DND-41 (cell line): Measurements from ENCODE around the gene ASB9.

ENCODE experiments used
- ATAC-seq: fragments of 200-7000 bp; cut with Tn5 transposase; 3 replicates; pipeline ENCODE4 v1.9.1; 2021; ENCODE audit warnings: low read depth; ENCODE audit not compliant: insufficient read depth
- DNase-seq: peaks from one replicate; pipeline ENCODE4 v3.0.0-alpha.2; 2020
- H2AFZ ChIP-seq: 2 replicates; pipeline ENCODE4 v1.6.0; 2012; ENCODE audit warnings: low read depth, low read length
- H3K27ac ChIP-seq: 2 replicates; pipeline ENCODE4 v1.5.1; 2012; ENCODE audit warnings: low read length, inconsistent platforms
- H3K27me3 ChIP-seq: fragments of 200-600 bp; sonication (generic); 2 replicates; pipeline ENCODE4 v1.6.0; 2012; ENCODE audit warnings: low read length, mild to moderate bottlenecking, inconsistent platforms; ENCODE audit not compliant: insufficient read depth, poor library complexity
- H3K36me3 ChIP-seq: 2 replicates; pipeline ENCODE4 v1.5.1; 2012; ENCODE audit warnings: low read length, inconsistent platforms; ENCODE audit not compliant: insufficient read depth
- H3K4me1 ChIP-seq: 2 replicates; pipeline ENCODE4 v1.5.1; 2012; ENCODE audit warnings: mild to moderate bottlenecking, low read length; ENCODE audit not compliant: insufficient read depth
- H3K4me2 ChIP-seq: 2 replicates; pipeline ENCODE4 v1.6.0; 2012; ENCODE audit warnings: mild to moderate bottlenecking, moderate library complexity, low read length, inconsistent platforms; ENCODE audit not compliant: insufficient read depth
- H3K4me3 ChIP-seq, 2 experiments: fragments of 200-600 bp in 1 of 2; shearing (Covaris generic) in 1 of 2; 2 replicates each; pipeline ENCODE4 v1.5.1; 2012 to 2016; ENCODE audit warnings: inconsistent platforms in 2 of 2, low read length in 2 of 2, mild to moderate bottlenecking in 2 of 2, low read depth in 1 of 2, moderate library complexity in 1 of 2
- H3K79me2 ChIP-seq: 2 replicates; pipeline ENCODE4 v1.6.0; 2012; ENCODE audit warnings: low read length, inconsistent platforms; ENCODE audit not compliant: insufficient read depth
- H3K9ac ChIP-seq: 2 replicates; pipeline ENCODE4 v1.6.0; 2012; ENCODE audit warnings: low read depth, mild to moderate bottlenecking, inconsistent platforms, low read length, moderate library complexity
- H3K9me3 ChIP-seq: 2 replicates; pipeline ENCODE4 v1.5.1; 2012; ENCODE audit warnings: low read length, moderate library complexity, mild to moderate bottlenecking, inconsistent platforms; ENCODE audit not compliant: insufficient read depth, severe bottlenecking
- H4K20me1 ChIP-seq: 2 replicates; pipeline ENCODE4 v1.6.0; 2012; ENCODE audit warnings: low read length; ENCODE audit not compliant: insufficient read depth
- EZH2 ChIP-seq: IDR thresholded peaks from 3 replicates; pipeline ENCODE4 v1.6.1; 2012; ENCODE audit warnings: borderline replicate concordance, low read depth, mild to moderate bottlenecking, moderate library complexity, low read length, inconsistent platforms; ENCODE audit not compliant: severe bottlenecking
- TF ChIP-seq, protein P1 (sequence below): IDR thresholded peaks from 2 replicates; pipeline ENCODE4 v1.5.1; 2012; ENCODE audit warnings: borderline replicate concordance, low read length, moderate library complexity, mild to moderate bottlenecking; ENCODE audit not compliant: poor library complexity, severe bottlenecking; ENCODE audit errors: extremely low read depth

The ASB9 gene

DNA sequence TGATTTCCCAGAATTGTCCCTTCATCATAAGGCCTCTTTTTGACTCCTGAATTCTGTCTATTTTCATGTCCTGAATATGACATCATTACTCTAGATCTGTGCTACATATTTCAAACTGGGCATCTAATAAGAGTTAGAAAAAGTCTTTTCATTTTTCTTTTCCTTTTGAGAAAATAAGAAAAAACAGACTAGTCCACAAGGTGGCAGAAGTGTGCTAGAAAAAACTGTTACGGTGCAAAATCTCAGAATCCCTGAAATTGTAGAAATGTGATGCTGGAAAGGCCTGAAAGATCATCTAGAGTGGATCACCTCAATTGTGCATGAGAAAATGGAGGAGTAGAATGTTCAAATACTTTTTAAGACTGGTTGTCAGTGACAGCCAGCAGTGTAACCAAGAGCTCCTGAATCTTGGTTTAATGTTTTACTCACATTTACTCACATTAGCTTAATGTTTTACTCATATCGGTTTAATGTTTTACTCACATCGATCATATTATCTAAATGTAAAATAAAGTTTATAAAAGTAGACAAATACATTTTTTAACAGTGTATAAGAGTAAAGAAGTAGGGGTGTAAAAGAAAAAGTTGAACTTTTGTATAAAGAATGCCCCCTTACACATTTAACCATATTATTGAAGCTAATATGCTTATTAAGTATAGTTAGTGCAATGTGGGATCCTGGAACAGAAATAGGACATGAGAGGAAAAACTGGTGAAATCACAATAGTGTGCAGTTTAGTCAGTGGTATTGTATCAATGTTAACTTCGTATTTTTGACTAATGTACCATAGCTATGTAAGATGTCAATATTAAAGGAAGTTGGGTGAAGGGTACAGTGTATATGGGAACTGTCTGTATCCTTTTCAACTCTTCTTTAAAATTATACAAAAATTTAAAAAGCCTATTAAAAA is 30.3 kb upstream of the ASB9 start:
- H3K4me1 ChIP-seq, result no peaks in the 10 kb centered on the region
- no peak for DNase-seq
- H3K4me3 ChIP-seq, result no peak overlapping the region

GRCh38 chrX:15298780-15299179 is 28.9 kb upstream of the ASB9 start:
- Histone ChIP-seq H3K9ac (no peak overlapping the region), H4K20me1 (no peaks in the 10 kb centered on the region), H2AFZ (no peak overlapping the region), H3K27ac (no peak overlapping the region), H3K4me2 (no peak overlapping the region), H3K79me2 (no peaks in the 10 kb centered on the region), H3K4me3 (no peak overlapping the region), H3K36me3 (no peaks in the 10 kb centered on the region), H3K4me1 (no peaks in the 10 kb centered on the region), H3K27me3 (no peaks in the 10 kb centered on the region), H3K9me3 (no peaks in the 10 kb centered on the region)
- ATAC-seq, result no peak
- no peak for TF ChIP-seq EZH2
- TF ChIP-seq, protein P1, sequence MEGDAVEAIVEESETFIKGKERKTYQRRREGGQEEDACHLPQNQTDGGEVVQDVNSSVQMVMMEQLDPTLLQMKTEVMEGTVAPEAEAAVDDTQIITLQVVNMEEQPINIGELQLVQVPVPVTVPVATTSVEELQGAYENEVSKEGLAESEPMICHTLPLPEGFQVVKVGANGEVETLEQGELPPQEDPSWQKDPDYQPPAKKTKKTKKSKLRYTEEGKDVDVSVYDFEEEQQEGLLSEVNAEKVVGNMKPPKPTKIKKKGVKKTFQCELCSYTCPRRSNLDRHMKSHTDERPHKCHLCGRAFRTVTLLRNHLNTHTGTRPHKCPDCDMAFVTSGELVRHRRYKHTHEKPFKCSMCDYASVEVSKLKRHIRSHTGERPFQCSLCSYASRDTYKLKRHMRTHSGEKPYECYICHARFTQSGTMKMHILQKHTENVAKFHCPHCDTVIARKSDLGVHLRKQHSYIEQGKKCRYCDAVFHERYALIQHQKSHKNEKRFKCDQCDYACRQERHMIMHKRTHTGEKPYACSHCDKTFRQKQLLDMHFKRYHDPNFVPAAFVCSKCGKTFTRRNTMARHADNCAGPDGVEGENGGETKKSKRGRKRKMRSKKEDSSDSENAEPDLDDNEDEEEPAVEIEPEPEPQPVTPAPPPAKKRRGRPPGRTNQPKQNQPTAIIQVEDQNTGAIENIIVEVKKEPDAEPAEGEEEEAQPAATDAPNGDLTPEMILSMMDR, result no peak
- no peak for DNase-seq

More for the DNA sequence above, 30.3 kb upstream of the ASB9 start:
- Histone ChIP-seq H3K36me3 (no peaks in the 10 kb centered on the region), H3K79me2 (no peaks in the 10 kb centered on the region), H3K27ac (no peak overlapping the region), H3K4me2 (no peak overlapping the region), H3K27me3 (no peaks in the 10 kb centered on the region), H3K9ac (no peak overlapping the region), H4K20me1 (no peaks in the 10 kb centered on the region), H2AFZ (no peak overlapping the region), H3K9me3 (no peaks in the 10 kb centered on the region)
- no peak for ATAC-seq
- TF ChIP-seq, protein P1, result peak; percentile 48
- no peak for TF ChIP-seq EZH2

GRCh38 chrX:15298201-15298600 is 28.3 kb upstream of the ASB9 start:
- TF ChIP-seq, protein P1, result no peak
- TF ChIP-seq EZH2, result no peak
- H3K9me3 ChIP-seq, result no peaks in the 10 kb centered on the region
- DNase-seq (no peak), ATAC-seq (no peak)
- no peak overlapping the region for H3K4me2 ChIP-seq
- H3K4me1 ChIP-seq, result no peaks in the 10 kb centered on the region
- H2AFZ ChIP-seq, result no peak overlapping the region
- no peak overlapping the region for H3K4me3 ChIP-seq
- no peaks in the 10 kb centered on the region for H4K20me1 ChIP-seq
- H3K9ac ChIP-seq, result no peak overlapping the region
- H3K27me3 ChIP-seq, result no peaks in the 10 kb centered on the region
- H3K27ac ChIP-seq, result no peak overlapping the region
- no peaks in the 10 kb centered on the region for H3K36me3 ChIP-seq
- H3K79me2 ChIP-seq, result no peaks in the 10 kb centered on the region
